Renal pelvis (tissue), 4 donors: Measurements from ENCODE around the gene SLC2A6. TPM values are rescaled to one million over a fixed set of nuclear protein-coding genes. Genes with fewer than 3 reads are reported as not detected.

Source experiments
- DNase-seq: peaks from one replicate; pipeline ENCODE4 v3.0.0-alpha.2; 2013
- polyA plus RNA-seq, 3 donors: library from polyadenylated mRNA; unstranded; fragments of 120-200 nt; gene quantifications; one replicate each; pipeline ENCODE4 v1.2.1, GENCODE V29; 2013; ENCODE audit not compliant: insufficient read length in 3 of 3

The SLC2A6 gene
- polyA plus RNA-seq, 3 donors: 1.4 to 2.0 (median 1.8) TPM

DNA sequence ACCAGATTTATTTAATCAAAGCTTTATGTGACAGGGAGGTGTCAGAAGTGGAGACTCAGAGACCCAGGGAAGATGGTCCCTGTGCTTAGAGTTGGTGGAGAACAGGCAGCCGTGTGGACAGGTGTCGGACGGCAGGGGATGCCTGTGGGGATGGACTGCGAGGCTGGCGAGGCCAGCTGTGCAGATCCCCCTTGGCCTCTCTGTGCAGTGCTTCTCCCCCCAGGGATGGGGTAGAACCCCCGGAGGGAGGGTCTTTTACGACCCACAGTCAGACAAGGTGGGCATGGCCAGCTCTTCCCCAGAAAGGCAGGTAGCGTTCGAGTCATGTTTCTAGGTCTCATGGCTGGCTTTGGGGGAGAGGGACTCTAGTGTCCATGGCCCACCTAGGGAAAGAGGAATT, 4.7 kb upstream of the SLC2A6 start:
- no peak for DNase-seq

DNA sequence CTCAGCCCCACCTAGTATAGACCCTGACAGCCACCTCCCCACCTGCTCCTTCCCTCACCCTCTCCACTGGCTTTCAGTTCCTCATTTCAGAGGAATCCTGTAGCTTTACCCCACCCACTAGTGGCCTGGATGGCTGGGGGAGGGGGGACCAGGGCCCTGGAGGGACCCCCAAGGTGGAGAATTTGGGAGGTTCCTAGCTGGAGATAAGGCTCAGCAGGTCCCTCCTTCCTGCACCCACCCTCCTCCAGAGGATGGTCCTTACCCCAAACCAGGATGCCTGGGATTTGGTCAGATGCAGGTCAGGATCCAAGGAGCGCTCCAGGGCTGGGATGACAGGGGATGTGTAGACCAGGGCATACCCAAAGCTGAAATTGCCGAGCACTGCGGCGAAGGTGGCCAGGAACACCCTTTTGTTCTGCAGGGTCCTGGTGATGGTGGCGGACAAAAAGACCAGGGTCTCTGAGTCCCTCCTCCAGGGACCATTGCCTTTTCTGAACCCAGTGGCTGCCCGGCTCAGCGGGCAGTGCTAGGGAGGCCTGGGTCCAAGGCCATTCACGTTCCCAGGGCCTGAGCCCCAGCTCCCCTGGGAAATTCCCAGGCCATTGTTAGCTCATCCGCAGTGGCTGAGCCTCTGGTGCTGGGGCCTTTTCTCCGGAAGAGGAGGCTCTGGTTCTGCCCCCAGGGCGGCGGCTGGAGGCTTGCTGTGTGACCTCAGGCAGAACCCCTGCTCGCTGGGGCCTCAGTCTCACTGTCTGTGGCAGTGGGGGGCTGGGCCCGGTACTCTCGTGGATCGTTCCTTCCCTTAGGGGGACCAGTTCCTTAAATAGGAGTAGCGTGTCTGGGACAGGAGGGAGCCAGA, 678 bp downstream of the SLC2A6 start:
- DNase-seq: no peak

DNA sequence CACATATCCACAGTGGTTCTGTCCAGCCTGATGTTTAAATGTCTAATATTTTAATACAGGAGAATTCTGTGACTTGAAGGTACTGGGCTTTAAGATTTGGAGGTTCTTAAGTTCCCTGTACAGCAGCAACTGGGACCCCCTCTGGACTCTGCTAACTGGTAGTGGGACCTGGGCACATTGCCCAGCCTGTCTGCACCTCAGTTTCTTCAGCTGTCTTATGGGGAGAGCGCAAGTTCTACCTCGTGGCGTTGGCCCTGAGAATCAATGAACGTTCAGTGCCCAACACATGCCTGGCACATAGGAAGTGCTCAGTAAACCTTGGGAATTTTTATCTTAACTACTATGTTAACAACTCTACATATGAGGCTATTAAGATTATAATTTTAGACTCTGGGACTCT, 1.4 kb downstream of the SLC2A6 start:
- DNase-seq: no peak

DNA sequence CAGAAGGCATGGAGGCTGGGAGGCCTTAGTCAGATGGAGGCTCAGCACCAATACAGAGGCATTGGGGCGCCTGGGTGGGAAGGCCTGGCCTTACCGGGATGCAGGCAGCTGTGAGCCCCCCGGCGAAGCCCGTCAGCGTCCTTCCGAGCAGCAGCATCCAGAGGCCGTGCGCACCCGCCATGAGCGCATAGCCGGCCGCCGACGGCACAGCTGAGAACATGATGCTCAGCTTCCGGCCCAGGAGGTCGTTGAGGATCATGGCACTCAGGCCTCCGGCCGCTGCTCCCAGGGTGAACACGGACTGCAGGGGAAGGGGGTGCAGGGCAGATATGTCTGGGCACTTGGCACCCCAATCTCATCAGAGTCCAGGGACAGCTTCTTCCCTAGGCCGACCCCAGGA, 2.0 kb downstream of the SLC2A6 start:
- no peak for DNase-seq

DNA sequence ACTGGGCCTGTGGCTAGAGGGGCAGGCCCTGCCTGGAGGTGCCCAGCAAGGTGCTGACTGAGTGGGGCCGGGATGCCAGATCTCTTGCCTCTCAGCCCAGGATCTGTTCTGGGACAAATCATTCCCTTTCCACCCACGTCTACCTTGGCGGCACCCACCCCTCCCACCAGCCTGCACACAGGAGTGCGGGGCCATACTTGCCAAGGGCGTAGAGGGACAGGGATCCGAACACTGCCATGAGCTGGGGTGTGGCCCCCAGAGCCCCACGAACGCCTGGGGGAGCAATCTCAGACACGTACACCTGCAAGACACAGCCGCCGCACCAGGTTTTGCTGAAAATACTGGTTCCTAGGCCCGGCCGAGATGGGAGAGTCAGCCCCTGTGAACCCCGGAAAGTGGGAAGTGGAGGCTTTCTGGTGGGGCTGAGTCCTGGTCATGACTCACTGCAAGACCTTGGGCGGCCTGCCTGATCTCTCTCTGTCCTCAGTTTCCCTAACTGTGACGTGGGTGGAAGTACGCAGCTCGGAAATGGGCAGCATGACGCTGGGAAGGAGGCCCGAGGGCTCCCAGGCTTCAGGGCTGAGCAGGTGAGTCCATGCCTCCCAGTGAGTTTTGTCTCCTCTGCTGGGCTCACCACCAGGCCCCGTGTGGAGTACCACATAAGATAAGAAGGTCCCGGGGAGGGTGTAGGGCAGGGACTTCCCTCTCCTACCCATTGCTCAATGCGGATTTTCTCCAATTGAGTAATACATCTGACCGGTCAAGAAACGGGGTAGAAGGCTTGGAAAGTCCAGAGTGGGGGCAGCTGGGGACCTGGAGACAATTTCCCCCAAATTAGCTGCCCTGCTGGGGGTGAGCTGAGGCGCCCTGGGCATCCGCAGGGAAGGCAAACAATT, 2.6 kb downstream of the SLC2A6 start:
- no peak for DNase-seq

DNA sequence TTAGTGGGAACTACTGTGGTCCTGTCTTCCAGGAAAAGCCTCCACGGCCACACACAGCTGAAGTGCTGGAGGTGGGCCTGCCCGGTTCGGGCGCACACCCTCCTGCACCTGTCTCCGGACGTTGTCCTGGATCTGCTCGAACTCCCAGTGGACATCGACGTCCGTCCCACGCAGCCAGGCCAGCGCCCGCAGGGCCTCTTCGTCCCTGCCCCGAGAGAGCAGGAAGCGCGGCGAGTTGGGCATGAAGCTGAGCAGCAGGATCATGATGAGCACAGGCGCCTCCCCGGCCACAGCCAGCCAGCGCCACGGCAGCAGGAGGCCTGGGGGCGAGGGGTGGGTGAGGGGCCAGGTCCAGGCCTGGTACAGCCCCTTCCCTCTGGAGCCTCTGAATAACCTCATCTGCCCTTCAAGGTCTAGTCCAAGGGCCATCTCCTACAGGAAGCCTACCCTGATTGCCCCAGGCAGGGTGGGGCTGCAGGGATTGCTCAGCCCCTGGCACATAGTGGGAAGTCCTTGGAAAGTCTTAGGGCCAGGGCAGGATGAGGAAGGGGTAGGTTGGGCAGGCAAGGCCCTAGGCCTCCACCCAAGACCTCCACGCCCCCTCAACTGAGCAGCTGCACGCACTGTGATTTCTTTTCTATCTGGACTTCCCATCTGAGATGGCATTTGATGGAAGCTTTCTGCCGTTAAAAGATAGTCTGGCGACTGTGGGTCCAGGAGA, 3.4 kb downstream of the SLC2A6 start:
- DNase-seq: no peak

DNA sequence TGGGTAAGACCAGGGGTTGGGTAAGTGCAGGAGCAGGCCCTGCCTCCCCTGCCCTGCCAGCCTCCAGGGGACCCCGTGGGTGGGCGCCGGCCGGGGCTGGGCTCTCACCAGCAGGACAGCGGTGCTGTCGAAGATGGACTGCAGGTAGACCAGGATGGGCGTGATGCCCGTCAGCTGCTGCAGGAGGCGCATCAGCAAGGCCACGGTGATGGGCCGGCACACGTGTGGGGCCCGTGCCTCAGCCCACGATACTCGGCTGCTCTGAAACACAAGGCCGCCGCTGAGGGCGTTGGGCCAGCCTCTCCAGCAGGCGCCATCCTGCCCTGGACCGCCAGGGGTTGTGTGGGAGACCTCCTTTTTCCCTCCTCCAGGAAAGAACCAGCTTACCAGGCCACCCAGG, 4.0 kb downstream of the SLC2A6 start:
- DNase-seq: no peak

DNA sequence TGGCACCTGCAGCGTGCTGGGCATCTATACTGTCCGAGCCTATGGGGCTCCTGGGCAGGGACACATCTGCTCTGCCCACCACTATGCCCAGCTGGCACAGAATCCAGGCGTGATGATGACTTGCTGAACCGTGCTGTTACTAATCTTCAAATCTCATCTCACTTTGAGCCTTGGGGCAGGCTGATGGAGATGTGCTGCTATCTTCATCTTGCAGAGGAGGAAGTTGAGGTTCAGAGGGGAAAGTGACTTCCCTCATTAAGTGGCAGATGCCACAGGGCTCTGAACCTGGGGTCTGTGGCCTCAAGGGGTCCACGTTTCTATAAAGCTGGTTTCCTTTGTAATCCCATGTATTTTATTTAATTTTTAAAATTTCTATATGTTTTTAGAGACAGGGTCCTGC, 4.7 kb downstream of the SLC2A6 start:
- DNase-seq: no peak

DNA sequence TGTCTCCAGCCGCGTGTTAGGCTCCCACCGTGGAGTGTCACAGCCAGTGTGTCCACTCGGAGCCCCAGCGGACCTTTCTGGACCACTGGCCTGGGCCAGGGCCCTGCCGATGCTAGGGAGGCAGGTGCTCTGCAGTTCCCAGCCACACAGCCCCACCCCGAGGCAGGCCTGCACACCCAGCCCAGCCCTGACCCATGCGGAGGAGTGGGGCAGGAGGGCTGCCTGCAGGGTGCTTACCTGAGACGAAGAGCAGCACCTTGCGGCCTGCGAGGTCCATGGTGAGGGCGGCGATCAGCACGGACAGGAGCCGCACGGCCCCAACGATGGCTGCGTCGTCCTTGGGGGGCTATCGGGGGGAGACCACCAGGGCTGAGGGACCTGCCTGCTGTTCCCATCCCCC, 5.2 kb downstream of the SLC2A6 start:
- no peak for DNase-seq

DNA sequence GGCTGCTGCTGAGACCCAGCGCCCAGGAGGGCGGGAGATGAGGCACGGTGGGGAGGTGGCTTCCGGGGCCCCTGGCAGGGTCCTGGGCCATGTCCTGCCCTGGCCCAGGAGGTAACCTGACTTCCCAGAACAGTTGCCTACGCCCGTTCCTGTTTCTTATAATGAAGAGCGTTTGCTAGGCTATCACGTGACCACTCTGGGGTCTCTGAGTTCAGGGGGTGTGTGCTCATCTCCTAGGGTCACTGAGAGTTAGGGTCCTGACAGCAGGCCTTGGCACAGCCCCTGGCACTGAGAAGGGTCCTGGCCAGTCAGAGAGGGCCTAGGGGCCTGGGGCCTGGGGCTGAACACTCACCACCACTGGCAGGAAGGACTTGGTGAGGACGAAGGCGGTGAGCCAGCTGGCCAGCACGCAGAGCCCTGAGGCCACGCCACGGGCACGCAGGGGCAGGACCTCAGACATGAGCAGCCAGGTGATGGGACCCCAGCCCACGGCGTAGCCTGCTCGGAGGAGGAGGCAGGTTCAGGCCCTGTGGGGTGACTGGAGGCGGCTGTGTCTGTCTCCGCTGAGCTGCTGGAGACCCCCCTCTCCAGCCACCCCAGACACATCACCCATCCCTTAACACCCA, 6.0 kb downstream of the SLC2A6 start:
- DNase-seq: no peak

DNA sequence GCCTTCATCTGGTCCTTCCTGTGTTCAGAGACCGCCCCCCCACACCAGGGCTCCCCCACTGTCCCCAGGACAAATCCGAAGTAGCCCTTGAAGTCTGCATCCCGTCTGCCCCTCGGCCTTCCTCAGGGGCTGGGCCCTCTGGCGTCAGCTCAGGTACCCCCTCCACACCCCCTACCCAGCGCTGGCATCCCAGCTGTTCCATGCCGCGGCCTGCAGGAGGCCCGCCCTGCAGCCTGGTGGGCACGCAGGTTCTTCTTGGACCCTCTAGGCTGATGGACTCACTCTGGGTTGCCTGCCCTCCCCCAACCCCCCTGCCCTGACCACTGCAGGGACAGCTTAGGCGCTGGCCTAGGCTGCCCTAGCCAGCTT, 6.6 kb downstream of the SLC2A6 start:
- no peak for DNase-seq

DNA sequence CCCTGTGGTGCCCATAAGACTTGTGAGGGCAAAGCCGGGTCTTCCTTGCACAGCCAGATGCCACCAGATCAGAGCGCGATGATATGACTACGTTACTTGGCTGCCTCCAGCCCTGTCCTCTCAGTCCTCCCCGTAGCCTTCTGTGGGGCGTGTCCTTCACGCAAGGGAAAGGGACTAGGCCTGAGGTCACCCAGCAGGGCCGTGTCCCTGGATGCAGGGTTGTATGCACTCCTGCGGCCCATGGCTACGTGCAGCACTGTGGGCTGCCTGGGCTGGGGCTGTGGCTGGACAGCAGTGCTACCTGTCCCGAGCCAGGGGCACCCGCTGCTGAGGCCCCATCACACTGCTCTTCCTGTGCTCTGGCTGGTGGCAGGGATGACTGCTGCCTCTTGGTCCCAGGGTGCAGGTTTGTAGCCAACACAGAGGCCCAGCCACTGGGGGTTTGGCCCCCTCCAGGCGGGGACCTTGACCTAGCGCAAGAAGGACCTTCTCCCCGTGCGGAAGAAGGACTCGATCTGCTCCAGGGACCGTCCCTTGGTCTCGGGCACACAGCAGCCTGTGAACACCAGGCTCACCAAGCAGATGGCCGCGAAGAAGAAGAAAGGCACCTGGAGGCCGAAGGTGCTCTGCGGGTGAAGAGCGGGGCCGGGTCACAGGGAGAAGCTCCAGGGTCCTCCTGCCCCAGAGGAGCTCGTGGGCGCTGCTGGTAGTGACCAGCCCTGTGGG, 7.2 kb downstream of the SLC2A6 start:
- no peak for DNase-seq

DNA sequence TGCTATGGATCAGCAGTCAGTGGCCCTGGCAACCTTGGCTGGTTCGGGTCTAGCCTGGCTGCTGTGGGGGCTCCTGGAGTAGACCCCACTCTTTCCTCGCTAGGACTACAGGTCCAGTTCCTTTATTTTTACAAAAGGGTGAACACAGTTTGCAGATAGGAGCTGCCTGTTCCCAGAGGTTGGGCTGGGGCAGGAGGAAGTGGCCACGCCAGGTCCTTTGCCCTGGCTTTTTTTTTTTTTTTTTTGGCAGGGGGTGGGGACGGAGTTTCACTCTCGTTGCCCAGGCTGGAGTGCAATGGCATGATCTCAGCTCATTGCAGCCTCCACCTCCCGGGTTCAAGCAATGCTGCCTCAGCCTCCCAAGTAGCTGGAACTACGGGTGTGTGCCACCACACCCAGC, 7.9 kb downstream of the SLC2A6 start:
- DNase-seq: no peak

DNA sequence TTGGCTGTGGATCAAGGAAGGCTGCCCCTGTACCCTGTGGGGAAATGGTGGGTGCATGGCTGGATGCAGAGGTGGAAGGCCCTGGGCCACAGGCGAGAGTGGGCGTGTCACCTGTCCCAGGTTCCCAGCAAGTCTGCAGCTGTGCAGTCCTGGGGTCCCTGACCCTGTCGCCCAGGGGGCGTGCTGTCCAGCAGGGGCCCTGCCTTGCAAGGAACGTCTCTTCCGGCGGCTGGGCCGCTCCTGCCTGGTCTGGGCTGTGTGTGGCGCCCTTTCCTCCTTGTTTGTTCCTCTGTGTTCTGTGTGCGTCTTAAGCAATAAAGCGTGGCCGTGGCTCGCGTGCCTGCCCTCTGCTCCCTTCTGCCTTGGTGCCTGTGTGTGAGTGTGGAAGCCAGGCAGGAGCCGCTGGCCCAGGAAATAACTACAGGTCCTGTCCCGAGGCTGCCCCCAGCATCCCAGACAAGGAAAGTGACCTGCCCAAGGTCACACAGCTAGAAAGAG, 8.4 kb downstream of the SLC2A6 start:
- no peak for DNase-seq

DNA sequence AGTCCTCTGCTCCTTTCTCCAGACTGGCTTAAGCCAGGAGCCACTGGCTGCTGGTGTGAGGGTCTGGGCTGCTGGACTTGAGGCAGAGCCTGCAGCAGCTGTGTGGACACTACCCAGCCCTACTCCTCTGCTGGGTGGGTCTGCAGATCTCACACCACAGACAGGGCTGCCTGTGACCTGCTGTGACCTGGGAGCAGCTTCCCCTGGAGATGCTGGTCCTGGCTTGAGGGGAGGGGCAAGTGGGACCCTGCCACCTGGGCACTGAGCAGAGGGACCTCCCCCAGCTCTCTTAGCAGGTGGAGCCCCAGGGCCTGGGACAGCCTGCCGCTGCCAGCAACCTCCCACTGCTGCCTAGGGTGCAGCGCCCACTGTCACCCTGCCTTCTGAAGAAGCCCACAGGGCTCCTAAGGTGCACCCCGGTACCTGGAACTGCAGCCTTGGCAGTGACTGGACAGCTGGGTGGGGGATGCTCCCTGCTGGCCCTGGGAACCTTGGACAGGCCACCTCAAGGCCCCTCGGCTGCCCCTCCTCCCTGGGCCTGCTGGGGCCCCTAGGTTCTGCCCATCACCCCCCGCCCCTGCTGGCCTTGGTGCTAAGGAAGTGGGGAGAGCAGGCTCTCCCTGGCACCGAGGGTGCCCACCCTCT, 10.0 kb downstream of the SLC2A6 start:
- DNase-seq: no peak

DNA sequence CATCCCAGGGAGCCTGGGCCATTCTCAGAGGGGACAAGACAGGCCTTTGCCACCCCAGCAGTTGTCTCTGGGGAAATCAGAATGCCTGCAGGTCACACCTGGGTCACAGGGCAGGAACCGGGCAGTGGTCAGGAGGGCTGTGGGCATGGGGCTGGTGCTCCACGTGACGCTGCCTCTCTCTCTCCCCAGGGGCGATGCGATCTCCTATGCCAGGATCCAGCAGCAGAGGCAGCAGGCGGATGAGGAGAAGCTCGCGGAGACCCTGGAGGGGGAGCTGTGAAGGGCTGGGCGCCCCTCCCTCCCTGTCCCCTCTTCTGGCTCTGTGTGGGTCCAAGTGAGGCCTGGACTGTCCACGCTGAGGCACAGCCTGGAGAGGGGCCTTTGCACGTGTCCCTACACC, 10.5 kb downstream of the SLC2A6 start:
- no peak for DNase-seq

DNA sequence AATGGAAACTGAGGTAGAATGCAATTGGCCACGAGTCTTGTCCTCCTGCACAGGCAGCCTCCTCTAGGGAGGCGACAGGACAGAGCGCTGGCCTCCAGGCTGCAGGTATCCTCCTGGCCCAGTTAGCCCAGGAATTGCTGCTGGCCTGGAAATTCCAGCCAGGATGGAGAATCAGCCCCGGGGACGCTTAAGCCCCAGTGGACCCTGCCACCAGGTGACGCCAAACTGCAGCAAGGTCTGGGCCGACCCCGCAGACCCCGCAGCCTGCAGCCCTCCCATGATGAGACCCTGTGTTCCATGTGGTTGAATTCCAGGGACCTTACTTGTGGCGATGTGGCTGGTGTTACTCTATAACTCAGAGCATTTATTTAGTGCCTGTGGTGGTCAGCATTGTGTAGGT, 11.8 kb downstream of the SLC2A6 start:
- no peak for DNase-seq

DNA sequence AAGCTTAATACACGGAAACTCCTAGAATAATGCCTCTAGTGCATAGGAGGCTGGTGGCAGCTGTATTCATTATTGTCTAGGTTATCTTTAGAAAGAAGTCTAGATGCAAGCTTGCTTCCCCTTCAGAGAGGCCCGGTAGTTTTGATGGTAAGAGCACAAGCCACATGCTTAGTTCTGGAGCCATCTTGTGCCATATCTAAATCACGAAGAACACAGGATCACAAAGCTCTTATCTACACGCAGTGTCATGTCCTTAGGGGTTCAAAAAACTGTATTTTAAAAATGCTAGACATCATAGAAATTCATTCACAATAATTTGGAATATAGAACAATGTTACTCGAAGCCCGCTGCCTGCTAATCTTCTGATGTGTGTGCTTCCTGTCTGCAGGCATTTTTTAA, 12.9 kb downstream of the SLC2A6 start:
- DNase-seq: no peak

DNA sequence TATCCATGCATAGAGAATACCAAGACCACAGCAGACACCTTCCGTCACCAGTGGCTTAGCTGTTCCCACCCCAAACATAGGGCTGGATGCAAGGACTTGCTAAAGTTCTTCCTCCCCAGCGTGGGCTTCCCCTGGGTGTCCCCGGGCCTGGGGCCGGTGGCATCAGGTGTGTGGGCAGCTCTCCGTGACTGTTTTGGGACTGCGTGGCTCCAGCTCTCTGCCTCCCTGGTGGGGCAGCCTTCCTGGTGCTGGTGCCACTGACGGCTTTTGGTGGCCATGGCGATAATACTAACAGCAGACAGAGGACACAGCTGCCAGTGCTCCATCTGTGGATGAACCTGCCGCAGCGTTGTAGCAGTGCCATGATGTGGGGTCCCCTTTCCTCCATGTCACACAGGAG, 14.3 kb downstream of the SLC2A6 start:
- no peak for DNase-seq

DNA sequence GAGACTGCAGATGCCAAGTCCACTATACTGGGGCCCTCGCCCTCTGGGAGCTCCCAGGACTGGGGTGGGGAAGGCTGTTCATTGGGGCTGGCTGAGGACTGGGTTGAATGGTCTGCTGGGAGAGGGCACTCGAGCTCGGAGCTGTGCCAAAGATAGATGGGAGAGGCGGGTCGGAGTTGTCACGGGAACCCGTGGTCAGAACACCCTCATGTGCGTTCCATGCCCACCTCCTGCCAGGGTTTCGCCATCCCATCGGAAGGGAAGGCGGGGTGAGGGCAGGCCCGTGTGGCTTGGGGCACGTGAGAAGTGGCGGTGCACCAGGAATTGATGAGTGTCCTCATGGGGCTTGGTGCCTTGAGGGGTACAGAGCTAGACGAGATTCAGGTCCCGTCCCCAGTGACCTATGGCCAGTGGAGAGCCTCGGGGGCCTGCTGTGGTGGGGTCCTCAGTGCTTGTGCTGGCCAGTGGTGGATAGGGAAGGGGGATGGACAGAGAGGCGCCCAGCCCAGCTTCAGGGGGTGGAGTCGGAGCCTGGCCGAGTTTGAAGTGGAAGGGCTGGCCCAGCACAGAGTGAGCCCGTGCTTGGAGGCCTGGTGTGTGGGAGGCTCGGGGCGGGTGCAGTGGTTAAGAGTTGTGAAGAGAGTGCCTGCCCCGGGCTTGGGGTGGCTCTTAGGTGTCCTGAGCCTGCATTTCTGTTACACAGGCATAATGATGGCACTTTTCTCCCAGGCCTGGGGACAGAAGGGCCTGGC, 14.9 kb downstream of the SLC2A6 start:
- no peak for DNase-seq
